Endothelial cell of umbilical vein (primary cell): ENCODE measurements around the gene RIOK3. TPM values are rescaled to one million over a fixed set of nuclear protein-coding genes. Genes with fewer than 3 reads are reported as not detected.

Experiments
- BruUV-seq: library from RNA; stranded (reverse); fragments of 400-500 nt; replicated peaks from 2 replicates; lab custom pipeline; 2021; lab: Mats Ljungman, UMichigan
- CTCF ChIA-PET: fragments of 300-600, 350-600 bp; sonication (Branson Sonifier 250); formaldehyde crosslinking; loops from one replicate; lab custom pipeline; 2021; ENCODE audit warnings: antibody characterized with exemption, inconsistent platforms; lab: Charles Lee
- POLR2A ChIA-PET: fragments of 300-600, 350-600 bp; sonication (Branson Sonifier 250); formaldehyde crosslinking; loops from one replicate; lab custom pipeline; 2021; ENCODE audit warnings: antibody characterized with exemption, inconsistent platforms; lab: Charles Lee
- DNase-seq: peaks from one replicate; pipeline ENCODE4 v3.0.0-alpha.2; 2011; ENCODE audit warnings: low read depth, low spot score
- FAIRE-seq: peaks from 2 replicates; lab custom pipeline; 2011; peaks lifted over from hg19 to GRCh38; lab: Jason Lieb, UNC
- H2AFZ ChIP-seq: 2 replicates; pipeline ENCODE4 v1.6.0; 2012; ENCODE audit warnings: low read depth, low read length, control low read depth, inconsistent platforms
- H3K27ac ChIP-seq: 2 replicates; pipeline ENCODE4 v1.5.1; 2011; ENCODE audit warnings: low read depth, mild to moderate bottlenecking, control low read depth, low read length, moderate library complexity; ENCODE audit not compliant: insufficient read depth
- H3K27me3 ChIP-seq, 2 experiments: 2 replicates each; pipeline versions ENCODE4 v1.6.0 to v1.6.1; 2011; ENCODE audit warnings: low read length in 2 of 2, mixed read lengths in 1 of 2; ENCODE audit not compliant: control insufficient read depth in 2 of 2, insufficient read depth in 2 of 2
- H3K36me3 ChIP-seq, 2 experiments: 2 replicates in 1 of 2; 3 replicates in 1 of 2; pipeline ENCODE4 v1.5.1; 2011; ENCODE audit warnings: low read length in 2 of 2, mild to moderate bottlenecking in 1 of 2, moderate library complexity in 1 of 2; ENCODE audit not compliant: control insufficient read depth in 2 of 2, insufficient read depth in 2 of 2; ENCODE audit errors: extremely low read depth in 1 of 2
- H3K4me1 ChIP-seq: 3 replicates; pipeline ENCODE4 v1.5.1; 2011; ENCODE audit warnings: mild to moderate bottlenecking, low read length; ENCODE audit not compliant: control insufficient read depth, insufficient read depth; ENCODE audit errors: extremely low read depth
- H3K4me2 ChIP-seq: 2 replicates; pipeline ENCODE4 v1.6.1; 2011; ENCODE audit warnings: low read length, control low read depth, mixed read lengths; ENCODE audit not compliant: insufficient read depth
- H3K4me3 ChIP-seq, 3 experiments: fragments of 200-600 bp in 1 of 3; sonication (generic), shearing (Covaris generic) in 1 of 3; replicated peaks in 1 of 3; 2 replicates each; pipeline ENCODE4 v1.5.1; 2011 to 2016; ENCODE audit warnings: control low read depth in 3 of 3, low read length in 3 of 3, mild to moderate bottlenecking in 2 of 3, inconsistent platforms in 1 of 3, low read depth in 1 of 3, moderate library complexity in 1 of 3; ENCODE audit not compliant: insufficient read depth in 1 of 3
- H3K79me2 ChIP-seq: 2 replicates; pipeline ENCODE4 v1.6.0; 2012; ENCODE audit warnings: low read length, inconsistent platforms; ENCODE audit not compliant: control insufficient read depth, insufficient read depth
- H3K9ac ChIP-seq: replicated peaks from 2 replicates; pipeline ENCODE3; 2011; ENCODE audit warnings: low read length, control low read depth; ENCODE audit not compliant: insufficient read depth; ENCODE audit errors: extremely low read depth
- H3K9me1 ChIP-seq: replicated peaks from 3 replicates; pipeline ENCODE4 v1.6.0; 2011; ENCODE audit warnings: mild to moderate bottlenecking, low read length; ENCODE audit not compliant: control insufficient read depth, insufficient read depth; ENCODE audit errors: extremely low read depth
- H3K9me3 ChIP-seq: replicated peaks from 2 replicates; pipeline ENCODE4 v1.5.1; 2012; ENCODE audit warnings: low read length, inconsistent platforms; ENCODE audit not compliant: control insufficient read depth, insufficient read depth
- H4K20me1 ChIP-seq: replicated peaks from 2 replicates; pipeline ENCODE3; 2011; ENCODE audit warnings: mild to moderate bottlenecking, low read length; ENCODE audit not compliant: control insufficient read depth, insufficient read depth; ENCODE audit errors: extremely low read depth
- EZH2 ChIP-seq: IDR thresholded peaks from 2 replicates; pipeline ENCODE4 v1.6.1; 2012; ENCODE audit warnings: borderline replicate concordance, low read depth, mild to moderate bottlenecking, moderate library complexity, low read length, inconsistent platforms; ENCODE audit not compliant: severe bottlenecking
- FOS ChIP-seq: IDR thresholded peaks from 2 replicates; pipeline ENCODE4 v1.6.1; 2011; ENCODE audit warnings: mild to moderate bottlenecking, low read length, moderate library complexity, borderline replicate concordance; ENCODE audit not compliant: insufficient read depth
- GATA2 ChIP-seq: IDR thresholded peaks from 2 replicates; pipeline ENCODE4 v1.7.0; 2011; ENCODE audit warnings: low read depth, mild to moderate bottlenecking, moderate library complexity, mixed read lengths, low read length; ENCODE audit not compliant: insufficient read length, insufficient read depth
- JUN ChIP-seq: IDR thresholded peaks from 2 replicates; pipeline ENCODE4 v1.6.1; 2011; ENCODE audit warnings: borderline replicate concordance, low read depth; ENCODE audit not compliant: insufficient read length, insufficient read depth
- MYC ChIP-seq: IDR thresholded peaks from one replicate; pipeline ENCODE4 v1.6.1; 2011; ENCODE audit warnings: mild to moderate bottlenecking, low read depth, low read length
- POLR2A ChIP-seq: IDR thresholded peaks from 2 replicates; pipeline ENCODE4 v1.6.1; 2012; ENCODE audit warnings: low read depth, mild to moderate bottlenecking, control low read depth, low read length
- POLR2AphosphoS5 ChIP-seq: IDR thresholded peaks from 2 replicates; pipeline ENCODE4 v1.6.1; 2012; ENCODE audit warnings: low read depth, mild to moderate bottlenecking, control low read depth, low read length, moderate library complexity; ENCODE audit not compliant: insufficient read depth
- dilution Hi-C: fragments of 300-500 bp; cut with MboI; formaldehyde crosslinking; loops from one replicate; pipeline ENCODE4 v1.15.0; 2019; ENCODE audit warnings: low sequenced_read_pairs; ENCODE audit not compliant: extremely low pct_ligation_motif_present
- intact Hi-C: fragments of 100-400 bp; cut with micrococcal nuclease; formaldehyde crosslinking; loops from one replicate; pipeline ENCODE4 v1.10.0; 2022
- polyA plus RNA-seq, 4 experiments: library from polyadenylated mRNA; depleted of rRNA in 3 of 4; stranded (reverse) in 3 of 4; unstranded in 1 of 4; fragments of >200 nt; gene quantifications; 2 replicates each; pipeline versions ENCODE4 v1.2.1 to v1.2.3, GENCODE V29; 2011 to 2012; ENCODE audit warnings: missing spikeins in 1 of 4
- total RNA-seq: library from RNA; stranded (reverse); gene quantifications from 2 replicates; pipeline ENCODE4 v1.2.3, GENCODE V29; 2021
- TF ChIP-seq, protein P1 (sequence below): IDR thresholded peaks from 2 replicates; pipeline ENCODE4 v1.6.1; 2011; ENCODE audit not compliant: insufficient read depth, insufficient read length
- TF ChIP-seq, protein P2 (sequence below), 2 donors: IDR thresholded peaks; 1 replicate in 1 of 2; 2 replicates in 1 of 2; pipeline ENCODE4 v1.5.1; 2011; ENCODE audit warnings: low read length in 2 of 2, mild to moderate bottlenecking in 2 of 2, moderate library complexity in 2 of 2, control low read depth in 1 of 2, inconsistent platforms in 1 of 2, low read depth in 1 of 2; ENCODE audit not compliant: insufficient read depth in 1 of 2; ENCODE audit errors: extremely low read depth in 1 of 2

The RIOK3 gene
- total and polyA plus RNA-seq, 2 donors (not counting 3 experiments of a cell fraction or from before 2014, with no cell fraction given), result 14.8 to 50.7 TPM

DNA sequence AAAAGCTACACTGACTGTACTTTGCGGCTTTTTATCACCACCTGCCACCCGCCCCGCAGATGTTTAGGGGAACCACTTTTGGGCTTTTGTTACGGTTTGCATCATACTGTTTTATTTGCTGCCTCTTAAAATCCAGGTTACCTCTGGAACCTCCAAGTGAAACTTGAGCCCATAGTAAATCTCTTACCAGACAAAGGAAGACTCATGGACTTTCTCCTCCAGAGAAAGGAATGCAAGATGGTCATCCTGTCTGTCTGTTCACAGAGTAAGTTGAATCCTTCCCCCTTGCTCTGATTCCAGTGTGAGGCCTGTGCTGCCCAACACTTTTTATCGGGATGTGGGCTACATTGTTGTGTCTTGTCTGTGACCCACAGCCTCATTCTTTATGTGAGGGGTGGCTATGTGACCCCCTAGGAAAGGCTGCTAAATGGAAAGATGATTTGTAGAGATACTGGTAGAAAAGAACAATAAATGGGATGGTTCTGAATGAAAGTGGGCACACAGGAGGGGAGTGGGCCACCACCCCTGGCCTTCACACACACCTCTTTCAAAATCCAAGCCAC, 73.5 kb downstream of the RIOK3 start:
- ChIA-PET POLR2A (no interaction called here), CTCF (no interaction called here)
- no peaks in the 10 kb centered on the region for H3K27me3 ChIP-seq
- peaks cover 25 to 35% of the 10 kb centered on the region in 2 experiments for H3K36me3 ChIP-seq
- intact Hi-C loops (no loop called here), dilution Hi-C loops (no loop called here)
- no peaks in the 10 kb centered on the region for H3K9me3 ChIP-seq
- DNase-seq (no peak), FAIRE-seq (no peak)
- H3K4me1 ChIP-seq, result peaks cover 17% of the 10 kb centered on the region
- BruUV-seq, result no TSS peak
- no peak overlapping the region for H3K9ac ChIP-seq
- H4K20me1 ChIP-seq, result no peaks in the 10 kb centered on the region
- H3K9me1 ChIP-seq, result no peaks in the 10 kb centered on the region
- H3K4me2 ChIP-seq, result no peak overlapping the region
- no peak overlapping the region for H2AFZ ChIP-seq
- H3K27ac ChIP-seq, result no peak overlapping the region
- TF ChIP-seq, protein P1, sequence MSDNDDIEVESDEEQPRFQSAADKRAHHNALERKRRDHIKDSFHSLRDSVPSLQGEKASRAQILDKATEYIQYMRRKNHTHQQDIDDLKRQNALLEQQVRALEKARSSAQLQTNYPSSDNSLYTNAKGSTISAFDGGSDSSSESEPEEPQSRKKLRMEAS, result no peak
- TF ChIP-seq EZH2 (no peak), POLR2A (no peak), POLR2AphosphoS5 (no peak), GATA2 (no peak)
- no peaks in the 10 kb centered on the region for H3K79me2 ChIP-seq
- no peak overlapping the region for H3K4me3 ChIP-seq

DNA sequence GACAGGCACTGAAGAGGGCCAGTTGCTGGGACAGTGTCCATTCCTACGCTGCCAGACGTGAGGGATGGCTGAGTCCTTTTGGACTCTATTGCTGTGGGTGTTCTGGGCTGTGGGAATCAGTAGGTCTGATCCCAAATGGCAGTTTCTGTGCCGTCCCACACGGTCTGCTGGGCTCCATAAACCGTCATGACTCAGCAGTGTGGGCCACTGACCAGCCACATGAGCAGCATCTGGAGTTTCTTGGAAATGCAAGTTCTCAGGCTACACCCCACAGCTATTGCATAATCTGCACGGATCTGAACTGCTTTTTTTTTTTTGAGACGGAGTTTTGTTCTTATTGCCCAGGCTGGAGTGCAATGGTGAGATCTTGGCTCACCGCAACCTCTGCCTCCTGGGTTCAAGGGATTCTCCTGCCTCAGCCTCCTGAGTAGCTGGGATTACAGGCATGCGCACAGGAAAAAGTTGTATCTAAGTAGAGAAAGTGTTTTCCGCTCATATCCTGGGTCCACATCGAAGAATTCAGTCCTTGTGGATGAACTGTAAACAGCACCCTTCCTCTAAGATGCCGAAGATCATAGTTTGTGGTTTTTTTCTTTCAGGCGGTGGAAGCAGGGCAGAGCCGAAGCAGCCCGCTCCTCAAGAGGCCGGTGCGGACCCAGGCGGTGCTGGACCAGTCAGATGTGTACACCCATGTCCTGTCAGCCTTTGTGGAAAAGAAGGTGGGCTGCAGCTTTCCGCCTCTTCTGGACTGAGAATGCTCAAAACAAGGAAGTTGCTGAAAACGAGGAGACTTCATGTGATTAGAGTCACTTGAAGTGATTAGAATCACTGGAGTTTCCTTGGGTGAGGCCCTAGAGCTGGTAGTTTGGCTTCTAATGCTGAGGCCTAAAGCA, 75.7 kb downstream of the RIOK3 start:
- no peaks in the 10 kb centered on the region for H3K9me1 ChIP-seq
- H3K4me1 ChIP-seq, result peaks cover 9% of the 10 kb centered on the region
- H4K20me1 ChIP-seq, result no peaks in the 10 kb centered on the region
- H2AFZ ChIP-seq, result no peak overlapping the region
- ChIA-PET CTCF (interaction anchor here (0.6 to 1.5 kb wide), 2 partner anchors 13 to 174 kb away, joined by 3 to 4 read pairs; no protein-coding TSS in a partner anchor), POLR2A (no interaction called here)
- dilution Hi-C loops, result no loop called here
- no peak for FAIRE-seq
- no peak for DNase-seq
- H3K9ac ChIP-seq, result no peak overlapping the region
- BruUV-seq, result no TSS peak
- H3K36me3 ChIP-seq, result peaks cover 29 to 35% of the 10 kb centered on the region in 2 experiments
- intact Hi-C loops, result no loop called here
- no peak overlapping the region for H3K27ac ChIP-seq
- H3K4me3 ChIP-seq, result no peak overlapping the region
- no peaks in the 10 kb centered on the region for H3K27me3 ChIP-seq
- no peak overlapping the region for H3K4me2 ChIP-seq
- H3K9me3 ChIP-seq, result no peaks in the 10 kb centered on the region
- H3K79me2 ChIP-seq, result no peaks in the 10 kb centered on the region
- TF ChIP-seq JUN (no peak), EZH2 (no peak), POLR2AphosphoS5 (no peak), GATA2 (no peak), MYC (no peak), FOS (no peak), POLR2A (no peak)
- TF ChIP-seq, protein P2, sequence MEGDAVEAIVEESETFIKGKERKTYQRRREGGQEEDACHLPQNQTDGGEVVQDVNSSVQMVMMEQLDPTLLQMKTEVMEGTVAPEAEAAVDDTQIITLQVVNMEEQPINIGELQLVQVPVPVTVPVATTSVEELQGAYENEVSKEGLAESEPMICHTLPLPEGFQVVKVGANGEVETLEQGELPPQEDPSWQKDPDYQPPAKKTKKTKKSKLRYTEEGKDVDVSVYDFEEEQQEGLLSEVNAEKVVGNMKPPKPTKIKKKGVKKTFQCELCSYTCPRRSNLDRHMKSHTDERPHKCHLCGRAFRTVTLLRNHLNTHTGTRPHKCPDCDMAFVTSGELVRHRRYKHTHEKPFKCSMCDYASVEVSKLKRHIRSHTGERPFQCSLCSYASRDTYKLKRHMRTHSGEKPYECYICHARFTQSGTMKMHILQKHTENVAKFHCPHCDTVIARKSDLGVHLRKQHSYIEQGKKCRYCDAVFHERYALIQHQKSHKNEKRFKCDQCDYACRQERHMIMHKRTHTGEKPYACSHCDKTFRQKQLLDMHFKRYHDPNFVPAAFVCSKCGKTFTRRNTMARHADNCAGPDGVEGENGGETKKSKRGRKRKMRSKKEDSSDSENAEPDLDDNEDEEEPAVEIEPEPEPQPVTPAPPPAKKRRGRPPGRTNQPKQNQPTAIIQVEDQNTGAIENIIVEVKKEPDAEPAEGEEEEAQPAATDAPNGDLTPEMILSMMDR (IDR thresholded peaks at IDR 0.05; ENCODE audit: extremely low read depth in 1 of 2, insufficient read depth in 1 of 2, low read depth in 1 of 2, low read length in 2 of 2), result no peak
- TF ChIP-seq, protein P1, result no peak
